Neural cell (in vitro differentiated cells): ENCODE results near the gene FOXO3.

Experiments
- CTCF ChIP-seq: fragments of 450-650 bp; IDR thresholded peaks from 2 replicates; pipeline ENCODE4 v1.5.1; 2014; ENCODE audit warnings: antibody characterized with exemption, mild to moderate bottlenecking, moderate library complexity; ENCODE audit not compliant: poor library complexity, severe bottlenecking
- EP300 ChIP-seq: fragments of 450-650 bp; conservative IDR thresholded peaks from 2 replicates; pipeline ENCODE4 v1.6.1; 2014; ENCODE audit warnings: antibody characterized with exemption, mild to moderate bottlenecking, moderate library complexity; ENCODE audit not compliant: poor library complexity, severe bottlenecking
- EZH2 ChIP-seq: fragments of 200-600, 300-800 bp; shearing (Covaris generic), sonication (generic); IDR thresholded peaks from 2 replicates; pipeline ENCODE4 v1.6.1; 2014; ENCODE audit warnings: antibody characterized with exemption, low read length, borderline replicate concordance, mild to moderate bottlenecking; ENCODE audit not compliant: insufficient read depth, poor library complexity, severe bottlenecking
- MXI1 ChIP-seq: fragments of 450-650 bp; conservative IDR thresholded peaks from 2 replicates; pipeline ENCODE4 v1.6.1; 2014; ENCODE audit warnings: antibody characterized with exemption, mild to moderate bottlenecking; ENCODE audit not compliant: poor library complexity, severe bottlenecking
- POLR2AphosphoS5 ChIP-seq: IDR thresholded peaks from 2 replicates; pipeline ENCODE4 v1.6.1; 2012
- RAD21 ChIP-seq: fragments of 450-650 bp; conservative IDR thresholded peaks from 2 replicates; pipeline ENCODE4 v1.6.1; 2014; ENCODE audit warnings: antibody characterized with exemption, mild to moderate bottlenecking, moderate library complexity
- REST ChIP-seq: IDR thresholded peaks from 2 replicates; pipeline ENCODE4 v1.6.1; 2012; ENCODE audit warnings: borderline replicate concordance
- SMC3 ChIP-seq: fragments of 450-650 bp; conservative IDR thresholded peaks from 2 replicates; pipeline ENCODE4 v1.6.1; 2014; ENCODE audit warnings: antibody characterized with exemption, mild to moderate bottlenecking, moderate library complexity; ENCODE audit not compliant: poor library complexity
- TAF1 ChIP-seq: IDR thresholded peaks from 2 replicates; pipeline ENCODE4 v1.6.1; 2012; ENCODE audit warnings: low read depth

- TF ChIP-seq POLR2AphosphoS5 (no peak), CTCF (no peak), EZH2 (no peak), REST (no peak), TAF1 (no peak), SMC3 (no peak), EP300 (no peak), MXI1 (no peak), RAD21 (no peak)
Observed at GRCh38 chr6:108578166-108578565, 17.4 kb downstream of the FOXO3 start.
